Natural killer cell treated with Interleukin-12 subunit alpha and Interleukin-12 subunit beta and Interleukin-15 and Interleukin-18, amount 100 ng/mL, for 72 hours (primary cell): ENCODE results near the gene EIF5B. TPM values are rescaled to one million over a fixed set of nuclear protein-coding genes. Genes with fewer than 3 reads are reported as not detected.
"Not testable (repeated sequence)": the region's sequence is repeated elsewhere in the genome, so short reads cannot be mapped to it uniquely, and the experiment has no call there.

Experiments
- ATAC-seq, 2 donors: fragments of 150-1000 bp; cut with Tn5 transposase in 1 of 2; sonication (Bioruptor Pico), chemical (Tn5 transposase) in 1 of 2; 2 replicates each; pipeline ENCODE4 v1.10.0; 2021
- DNase-seq: peaks from one replicate; pipeline ENCODE4 v3.0.0; 2022; ENCODE audit warnings: low spot score
- H3K27ac Mint-ChIP-seq, 2 donors: 1 replicate in 1 of 2; 2 replicates in 1 of 2; pipeline ENCODE4 v1.8.0; 2022; ENCODE audit warnings: mixed read lengths in 2 of 2, mild to moderate bottlenecking in 1 of 2, moderate library complexity in 1 of 2
- H3K27me3 Mint-ChIP-seq, 2 donors: 1 replicate in 1 of 2; 2 replicates in 1 of 2; pipeline ENCODE4 v1.8.0; 2022; ENCODE audit warnings: mixed read lengths in 2 of 2
- H3K36me3 Mint-ChIP-seq: one replicate; pipeline ENCODE4 v1.8.0; 2022; ENCODE audit warnings: mixed read lengths
- H3K4me1 Mint-ChIP-seq, 2 donors: 1 replicate in 1 of 2; 2 replicates in 1 of 2; pipeline ENCODE4 v1.8.0; 2022; ENCODE audit warnings: low read depth in 2 of 2, mixed read lengths in 2 of 2, mild to moderate bottlenecking in 1 of 2
- H3K4me3 Mint-ChIP-seq: one replicate; pipeline ENCODE4 v1.8.0; 2022; ENCODE audit warnings: mixed read lengths
- H3K9me3 Mint-ChIP-seq: 2 replicates; pipeline ENCODE4 v1.8.0; 2022; ENCODE audit warnings: mixed read lengths
- total RNA-seq, 2 donors: library from RNA; stranded (reverse); gene quantifications; one replicate each; pipeline ENCODE4 v1.2.3, GENCODE V29; 2022

Gene EIF5B
- total RNA-seq: 10 to 100 TPM; 64.7 to 82.6 TPM

GRCh38 chr2:99337113-99338028 lies at the start of gene EIF5B:
Gene EIF5B, plus strand, starts transcription at chr2:99337389. Its CDS starts 166 bp downstream, at chr2:99337555.
- ATAC-seq (peak; percentile 89), DNase-seq (peak; percentile 98)
- H3K27ac Mint-ChIP-seq: no peak within 1 kb of the TSS
- H3K27me3 Mint-ChIP-seq: no peaks in the 10 kb centered on the region
- H3K4me3 Mint-ChIP-seq: no peak within 1 kb of the TSS
- peaks cover 6% of the 10 kb centered on the region for H3K36me3 Mint-ChIP-seq
- H3K4me1 Mint-ChIP-seq: peaks cover 16 to 28% of the 10 kb centered on the region in 2 donors
- H3K9me3 Mint-ChIP-seq: no peaks in the 10 kb centered on the region

GRCh38 chr2:99297994-99298393 lies 39.2 kb upstream of the EIF5B start:
- Mint-ChIP-seq H3K4me3 (no peak overlapping the region), H3K27ac (no peak overlapping the region)

GRCh38 chr2:99299580-99299979 lies 37.6 kb upstream of the EIF5B start:
- H3K36me3 Mint-ChIP-seq: no peaks in the 10 kb centered on the region
- ATAC-seq (no peak), DNase-seq (no peak)

More at GRCh38 chr2:99297994-99298393, 39.2 kb upstream of the EIF5B start:
- no peaks in the 10 kb centered on the region for H3K27me3 Mint-ChIP-seq
- no peaks in the 10 kb centered on the region for H3K36me3 Mint-ChIP-seq
- H3K4me1 Mint-ChIP-seq: peaks cover 0 to 3% of the 10 kb centered on the region in 2 donors
- ATAC-seq: no peak
- DNase-seq: no peak
- no peaks in the 10 kb centered on the region for H3K9me3 Mint-ChIP-seq

GRCh38 chr2:99301097-99301496 lies 36.1 kb upstream of the EIF5B start, which contains the start of gene LYG1:
Gene LYG1, minus strand, starts transcription at chr2:99301197. Its CDS starts 5,527 bp downstream, at chr2:99295670.
- H3K9me3 Mint-ChIP-seq, H3K27me3 Mint-ChIP-seq, H3K4me3 Mint-ChIP-seq, H3K27ac Mint-ChIP-seq, ATAC-seq, H3K36me3 Mint-ChIP-seq, H3K4me1 Mint-ChIP-seq, DNase-seq: not testable (repeated sequence)

More at GRCh38 chr2:99299580-99299979, 37.6 kb upstream of the EIF5B start:
- Mint-ChIP-seq H3K27ac (no peak overlapping the region), H3K4me3 (no peak overlapping the region), H3K4me1 (peaks cover 0 to 3% of the 10 kb centered on the region in 2 donors), H3K9me3 (no peaks in the 10 kb centered on the region), H3K27me3 (no peaks in the 10 kb centered on the region)

GRCh38 chr2:99317161-99317872 lies 19.9 kb upstream of the EIF5B start:
- Mint-ChIP-seq H3K27ac (no peak overlapping the region), H3K9me3 (peaks cover 4% of the 10 kb centered on the region), H3K36me3 (peaks cover 16% of the 10 kb centered on the region), H3K27me3 (no peaks in the 10 kb centered on the region), H3K4me3 (no peak overlapping the region), H3K4me1 (peaks cover 4 to 5% of the 10 kb centered on the region in 2 donors)
- DNase-seq (no peak), ATAC-seq (no peak)

GRCh38 chr2:99317873-99318200 lies 19.4 kb upstream of the EIF5B start:
- not testable (repeated sequence) for ATAC-seq, H3K9me3 Mint-ChIP-seq, H3K27ac Mint-ChIP-seq, H3K27me3 Mint-ChIP-seq, DNase-seq, H3K4me1 Mint-ChIP-seq, H3K4me3 Mint-ChIP-seq
- H3K36me3 Mint-ChIP-seq: peaks cover 16% of the 10 kb centered on the region

GRCh38 chr2:99325384-99325783 lies 11.8 kb upstream of the EIF5B start:
- Mint-ChIP-seq H3K9me3 (no peaks in the 10 kb centered on the region), H3K36me3 (peaks cover 12% of the 10 kb centered on the region), H3K4me3 (no peak overlapping the region), H3K27me3 (no peaks in the 10 kb centered on the region), H3K27ac (no peak overlapping the region), H3K4me1 (peaks cover 1 to 8% of the 10 kb centered on the region in 2 donors)
- ATAC-seq (no peak), DNase-seq (no peak)

GRCh38 chr2:99335911-99336803 lies 1.0 kb upstream of the EIF5B start, which contains the start of gene TXNDC9:
Gene TXNDC9, minus strand, starts transcription at chr2:99336333. Its CDS starts 3,123 bp downstream, at chr2:99333210.
- Mint-ChIP-seq H3K27me3 (no peaks in the 10 kb centered on the region), H3K27ac (no peak within 1 kb of the TSS), H3K9me3 (no peaks in the 10 kb centered on the region), H3K4me3 (no peak within 1 kb of the TSS), H3K4me1 (peaks cover 9 to 23% of the 10 kb centered on the region in 2 donors), H3K36me3 (peaks cover 8% of the 10 kb centered on the region)
- ATAC-seq (peak; percentile 90 to 93), DNase-seq (peak; percentile 99)

GRCh38 chr2:99336804-99337112 lies 431 bp upstream of the EIF5B start:
- peaks cover 14 to 25% of the 10 kb centered on the region in 2 donors for H3K4me1 Mint-ChIP-seq
- no peak overlapping the region for H3K4me3 Mint-ChIP-seq
- ATAC-seq: peak in 1 of 2 donors; percentile 0

GRCh38 chr2:99338029-99338585 lies 918 bp downstream of the EIF5B start:
- H3K36me3 Mint-ChIP-seq: no peaks in the 10 kb centered on the region
- H3K4me3 Mint-ChIP-seq: no peak overlapping the region
- no peaks in the 10 kb centered on the region for H3K9me3 Mint-ChIP-seq
- ATAC-seq (no peak), DNase-seq (no peak)
- H3K4me1 Mint-ChIP-seq: peaks cover 18 to 35% of the 10 kb centered on the region in 2 donors
- no peaks in the 10 kb centered on the region for H3K27me3 Mint-ChIP-seq
- no peak overlapping the region for H3K27ac Mint-ChIP-seq

More at GRCh38 chr2:99336804-99337112, 431 bp upstream of the EIF5B start:
- Mint-ChIP-seq H3K27me3 (no peaks in the 10 kb centered on the region), H3K27ac (no peak overlapping the region), H3K36me3 (peaks cover 8% of the 10 kb centered on the region), H3K9me3 (no peaks in the 10 kb centered on the region)
- no peak for DNase-seq

GRCh38 chr2:99340669-99341236 lies 3.6 kb downstream of the EIF5B start:
- H3K36me3 Mint-ChIP-seq: no peaks in the 10 kb centered on the region
- H3K9me3 Mint-ChIP-seq: no peaks in the 10 kb centered on the region
- H3K27ac Mint-ChIP-seq: no peak overlapping the region
- no peak for DNase-seq
- no peak for ATAC-seq
- H3K4me3 Mint-ChIP-seq: no peak overlapping the region
- H3K27me3 Mint-ChIP-seq: no peaks in the 10 kb centered on the region
- H3K4me1 Mint-ChIP-seq: peaks cover 25 to 27% of the 10 kb centered on the region in 2 donors

GRCh38 chr2:99342536-99342935 lies 5.3 kb downstream of the EIF5B start:
- no peaks in the 10 kb centered on the region for H3K9me3 Mint-ChIP-seq
- DNase-seq (no peak), ATAC-seq (no peak)
- no peak overlapping the region for H3K27ac Mint-ChIP-seq
- no peaks in the 10 kb centered on the region for H3K27me3 Mint-ChIP-seq
- H3K36me3 Mint-ChIP-seq: no peaks in the 10 kb centered on the region
- peaks cover 29 to 31% of the 10 kb centered on the region in 2 donors for H3K4me1 Mint-ChIP-seq
- H3K4me3 Mint-ChIP-seq: no peak overlapping the region

- not testable (repeated sequence) for H3K4me3 Mint-ChIP-seq, H3K9me3 Mint-ChIP-seq, DNase-seq, H3K27me3 Mint-ChIP-seq, ATAC-seq, H3K36me3 Mint-ChIP-seq, H3K27ac Mint-ChIP-seq
- H3K4me1 Mint-ChIP-seq: peaks cover 46% of the 10 kb centered on the region in 2 donors
Observed at GRCh38 chr2:99345446-99345845, 8.3 kb downstream of the EIF5B start.
